ENCODE data around the gene IL10RA.

DNA sequence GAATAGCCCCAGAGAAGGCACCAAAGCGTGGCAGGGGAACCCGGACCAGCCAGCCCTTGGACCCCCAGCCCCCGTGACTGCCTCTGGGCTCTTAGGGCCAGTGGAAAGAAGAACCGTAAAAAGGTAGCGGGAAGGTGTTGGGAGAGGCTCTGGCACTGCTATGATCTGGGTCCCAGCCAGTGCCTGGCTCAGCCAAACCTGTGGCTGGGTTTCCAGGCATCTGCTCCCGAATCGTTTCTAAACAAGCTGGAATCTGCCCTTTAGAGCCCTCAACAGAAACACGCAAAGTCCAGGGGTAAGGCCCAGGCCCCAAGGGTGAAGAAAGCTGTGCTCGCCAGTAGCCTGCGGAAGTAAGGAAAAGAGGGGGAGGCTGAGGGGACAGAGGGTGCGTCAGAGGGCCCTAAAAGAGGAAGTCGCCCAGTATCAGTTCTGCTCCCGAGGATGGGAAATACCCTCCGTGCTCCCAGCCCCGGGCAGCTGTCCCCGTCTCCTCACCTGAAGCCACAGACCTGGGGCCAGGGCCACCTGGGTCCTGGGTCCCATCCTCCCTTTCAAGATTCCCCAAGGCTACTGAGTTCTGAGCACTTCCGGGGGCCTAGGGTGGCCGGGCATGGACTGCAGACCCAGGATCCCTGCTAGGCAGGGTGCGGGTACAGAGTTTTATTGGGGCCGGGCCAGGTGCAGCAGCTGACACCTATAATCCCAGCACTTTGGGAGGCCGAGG, 24.7 kb downstream of the IL10RA start:
- TF ChIP-seq, protein P1, sequence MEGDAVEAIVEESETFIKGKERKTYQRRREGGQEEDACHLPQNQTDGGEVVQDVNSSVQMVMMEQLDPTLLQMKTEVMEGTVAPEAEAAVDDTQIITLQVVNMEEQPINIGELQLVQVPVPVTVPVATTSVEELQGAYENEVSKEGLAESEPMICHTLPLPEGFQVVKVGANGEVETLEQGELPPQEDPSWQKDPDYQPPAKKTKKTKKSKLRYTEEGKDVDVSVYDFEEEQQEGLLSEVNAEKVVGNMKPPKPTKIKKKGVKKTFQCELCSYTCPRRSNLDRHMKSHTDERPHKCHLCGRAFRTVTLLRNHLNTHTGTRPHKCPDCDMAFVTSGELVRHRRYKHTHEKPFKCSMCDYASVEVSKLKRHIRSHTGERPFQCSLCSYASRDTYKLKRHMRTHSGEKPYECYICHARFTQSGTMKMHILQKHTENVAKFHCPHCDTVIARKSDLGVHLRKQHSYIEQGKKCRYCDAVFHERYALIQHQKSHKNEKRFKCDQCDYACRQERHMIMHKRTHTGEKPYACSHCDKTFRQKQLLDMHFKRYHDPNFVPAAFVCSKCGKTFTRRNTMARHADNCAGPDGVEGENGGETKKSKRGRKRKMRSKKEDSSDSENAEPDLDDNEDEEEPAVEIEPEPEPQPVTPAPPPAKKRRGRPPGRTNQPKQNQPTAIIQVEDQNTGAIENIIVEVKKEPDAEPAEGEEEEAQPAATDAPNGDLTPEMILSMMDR (IDR thresholded peaks at IDR 0.05; ENCODE audit: low read length), result no peak
- TF ChIP-seq EZH2 (optimal IDR thresholded peaks at IDR 0.05; ENCODE audit: low read depth, low read length), result no peak

All from MM.1S (cell line).